GM20000 (cell line): ENCODE measurements around the gene CASK.

ENCODE experiments used
- DNase-seq: peaks from one replicate; pipeline ENCODE4 v3.0.0; 2012; ENCODE audit warnings: low spot score
- TF ChIP-seq, protein P1 (sequence below): IDR thresholded peaks from 2 replicates; pipeline ENCODE4 v1.5.1; 2012; ENCODE audit warnings: mild to moderate bottlenecking, control low read depth; ENCODE audit errors: extremely low read depth, missing control alignments

CASK gene

DNA sequence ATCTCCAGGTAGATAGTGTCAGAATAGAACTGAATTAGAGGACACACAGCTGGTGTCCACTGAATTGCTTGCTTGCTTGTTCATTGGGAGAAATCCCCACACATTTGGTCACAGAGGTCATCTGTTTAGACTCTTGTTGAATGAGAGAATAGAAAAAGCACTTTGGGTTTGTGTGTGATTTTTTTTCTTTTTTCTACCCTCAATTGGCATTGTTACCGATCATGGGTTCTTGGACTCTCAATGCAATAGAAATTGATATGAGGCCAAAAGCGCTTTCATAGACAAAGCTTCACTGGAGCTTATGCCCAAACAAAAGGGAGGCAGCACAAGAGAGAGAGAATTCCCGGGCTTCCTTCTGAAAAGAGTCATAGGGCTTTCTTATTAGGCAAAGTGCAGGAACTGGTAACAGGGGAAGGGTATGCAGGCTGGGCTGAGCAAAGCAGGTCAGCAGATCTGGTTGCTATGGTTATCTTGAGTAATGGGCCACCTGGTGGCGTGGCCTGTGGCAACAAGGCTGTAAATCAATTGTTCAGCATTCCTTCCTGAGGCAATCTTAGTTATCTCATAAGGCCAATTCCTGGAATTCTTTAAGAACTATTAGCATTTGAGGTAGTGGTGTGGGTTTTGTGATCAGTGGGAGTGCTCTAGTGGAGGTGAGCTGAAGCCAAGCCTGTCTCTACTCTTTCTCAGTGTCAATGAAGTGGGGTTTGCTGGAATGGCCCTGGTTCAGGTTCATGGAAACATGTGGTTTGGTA is 204.7 kb downstream of the CASK start:
- DNase-seq = no peak
- TF ChIP-seq, protein P1, sequence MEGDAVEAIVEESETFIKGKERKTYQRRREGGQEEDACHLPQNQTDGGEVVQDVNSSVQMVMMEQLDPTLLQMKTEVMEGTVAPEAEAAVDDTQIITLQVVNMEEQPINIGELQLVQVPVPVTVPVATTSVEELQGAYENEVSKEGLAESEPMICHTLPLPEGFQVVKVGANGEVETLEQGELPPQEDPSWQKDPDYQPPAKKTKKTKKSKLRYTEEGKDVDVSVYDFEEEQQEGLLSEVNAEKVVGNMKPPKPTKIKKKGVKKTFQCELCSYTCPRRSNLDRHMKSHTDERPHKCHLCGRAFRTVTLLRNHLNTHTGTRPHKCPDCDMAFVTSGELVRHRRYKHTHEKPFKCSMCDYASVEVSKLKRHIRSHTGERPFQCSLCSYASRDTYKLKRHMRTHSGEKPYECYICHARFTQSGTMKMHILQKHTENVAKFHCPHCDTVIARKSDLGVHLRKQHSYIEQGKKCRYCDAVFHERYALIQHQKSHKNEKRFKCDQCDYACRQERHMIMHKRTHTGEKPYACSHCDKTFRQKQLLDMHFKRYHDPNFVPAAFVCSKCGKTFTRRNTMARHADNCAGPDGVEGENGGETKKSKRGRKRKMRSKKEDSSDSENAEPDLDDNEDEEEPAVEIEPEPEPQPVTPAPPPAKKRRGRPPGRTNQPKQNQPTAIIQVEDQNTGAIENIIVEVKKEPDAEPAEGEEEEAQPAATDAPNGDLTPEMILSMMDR = no peak

DNA sequence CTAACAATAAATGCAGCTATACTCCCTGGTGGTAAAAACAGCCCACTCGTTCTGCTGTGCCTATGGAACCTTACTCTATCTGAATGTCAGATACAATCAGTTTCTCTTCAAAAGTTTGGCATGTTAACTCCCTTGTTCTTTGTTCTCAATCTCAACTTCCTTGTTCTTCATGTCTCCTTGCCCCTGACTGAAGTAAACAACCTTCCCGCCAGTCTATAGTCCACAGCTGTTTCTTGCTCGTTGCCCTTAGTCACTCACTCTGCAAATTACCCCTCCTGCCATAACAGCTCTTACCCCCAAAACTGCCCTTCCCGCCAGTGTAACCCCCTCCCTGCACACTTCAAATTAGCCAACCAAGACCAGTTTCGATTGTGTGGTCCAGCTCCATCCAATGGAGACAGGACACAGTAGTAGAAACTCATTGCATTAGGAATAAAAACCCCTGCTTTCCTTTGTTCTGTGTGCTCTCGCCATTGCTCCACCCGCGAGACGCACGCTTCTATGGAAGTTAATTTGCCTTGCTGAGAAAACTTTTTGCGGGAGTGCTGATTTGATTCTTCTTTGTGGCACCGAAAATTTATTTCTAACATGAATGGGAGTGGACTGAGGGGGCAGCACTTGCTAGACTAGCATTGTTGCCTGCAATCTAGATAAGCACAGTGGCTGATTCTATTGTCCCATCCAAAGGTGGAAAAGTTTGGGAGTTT is 206.4 kb downstream of the CASK start:
- no peak for DNase-seq
- TF ChIP-seq, protein P1 = no peak

DNA sequence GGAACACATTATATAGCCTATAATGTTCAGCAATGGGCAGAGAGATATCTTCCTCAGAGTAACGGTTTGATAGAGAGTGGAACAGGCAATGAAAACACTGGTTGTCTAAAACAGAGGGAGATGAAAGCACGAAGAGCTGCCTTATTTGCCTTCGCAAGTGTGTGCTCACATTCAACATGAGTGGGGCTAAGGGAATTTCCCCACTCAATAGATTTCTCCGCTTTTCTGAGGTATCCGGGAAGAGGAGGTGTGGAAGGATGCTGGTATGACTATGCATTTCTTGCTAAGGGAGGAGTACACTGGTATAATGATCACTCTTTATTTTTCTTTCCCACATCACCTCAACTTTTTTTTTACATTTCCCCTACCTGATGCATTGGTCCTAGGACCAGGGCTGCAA is 207.1 kb downstream of the CASK start:
- no peak for DNase-seq
- TF ChIP-seq, protein P1 = no peak

DNA sequence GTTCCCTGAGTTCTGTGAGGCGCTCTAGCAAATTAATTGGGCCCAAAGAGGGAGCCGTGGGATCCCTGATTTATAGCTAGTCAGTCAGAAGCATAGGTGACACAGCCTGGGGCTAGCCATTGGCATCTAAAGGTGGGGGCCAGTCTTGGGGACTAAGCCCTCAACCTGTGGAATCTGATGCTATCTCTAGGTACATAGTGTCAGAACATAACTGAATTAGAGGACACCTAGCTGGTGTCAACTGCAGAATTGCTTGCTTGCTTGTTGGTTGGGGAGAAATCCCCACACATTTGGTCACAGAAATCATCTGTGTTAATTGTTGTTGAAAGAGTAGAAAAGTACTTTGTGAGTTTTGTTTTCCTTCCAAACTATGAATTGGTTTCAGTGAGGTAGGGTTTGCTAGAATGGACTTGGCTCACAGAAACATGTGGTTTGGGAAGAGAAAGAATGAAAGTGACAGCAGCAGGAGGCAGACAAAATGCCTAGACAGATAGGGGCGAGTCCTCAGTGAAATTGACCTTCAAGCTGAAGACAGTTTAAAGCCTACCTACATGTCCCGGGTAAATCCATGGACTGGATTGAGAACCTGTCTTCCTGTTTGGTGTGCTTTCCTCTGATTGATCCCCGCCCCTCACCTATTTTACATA is 212.2 kb downstream of the CASK start:
- TF ChIP-seq, protein P1 = no peak
- no peak for DNase-seq

DNA sequence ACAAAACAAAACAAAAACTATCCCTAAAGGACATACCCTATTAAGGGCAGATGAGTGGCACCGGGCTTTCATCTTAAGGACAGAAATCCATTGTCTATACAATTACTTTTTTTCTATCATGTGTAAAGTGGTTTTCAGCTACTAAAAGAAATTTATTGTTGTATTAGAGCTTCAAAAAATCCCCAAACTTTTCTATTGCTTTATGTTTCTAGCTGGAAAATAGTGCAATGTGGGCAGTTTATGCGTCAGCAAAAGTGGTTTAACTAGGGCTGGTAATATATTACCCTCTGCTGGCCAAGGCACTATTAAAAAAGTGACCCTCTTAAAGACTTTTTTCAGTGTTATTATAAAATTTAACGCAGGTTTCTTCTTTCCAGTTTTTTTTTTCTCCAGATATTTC is 214.9 kb downstream of the CASK start:
- DNase-seq = no peak
- TF ChIP-seq, protein P1 = no peak

DNA sequence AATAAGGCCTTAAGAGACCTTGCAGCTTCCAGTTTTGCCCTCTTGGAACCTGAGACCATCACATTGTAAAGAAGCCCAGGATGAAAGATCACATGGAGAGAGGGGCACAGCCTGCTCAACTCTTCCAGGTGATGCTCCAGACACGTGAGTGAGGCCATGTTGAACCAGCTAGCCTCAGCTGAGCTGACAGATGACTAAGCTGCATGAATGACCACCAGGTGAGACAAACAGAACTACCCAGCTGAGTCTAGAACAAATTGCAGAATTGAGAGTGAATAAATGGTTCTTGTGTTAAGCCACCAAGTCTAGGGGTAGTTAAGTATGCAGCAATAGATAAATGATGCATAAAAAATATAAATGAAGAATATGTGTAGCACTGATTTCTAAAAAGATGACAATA is 216.1 kb downstream of the CASK start:
- DNase-seq = no peak
- TF ChIP-seq, protein P1 = no peak
